Pulmonary artery endothelial cell (primary cell): ENCODE results near the gene DAPK2. TPM values are rescaled to one million over a fixed set of nuclear protein-coding genes. Genes with fewer than 3 reads are reported as not detected.

Experiments
- DNase-seq: peaks from one replicate; pipeline ENCODE4 v3.0.0-alpha.2; 2011; ENCODE audit warnings: low read depth, low spot score
- total RNA-seq: library from RNA; depleted of rRNA; stranded (reverse); fragments of >200 nt; gene quantifications from 2 replicates; pipeline ENCODE4 v1.2.3, GENCODE V29; 2014

Gene DAPK2
- total RNA-seq, 1 donor from 2014 or later, result 5.3 TPM

- DNase-seq, result no peak
Measured at GRCh38 chr15:64024172-64025050, 21.9 kb downstream of the DAPK2 start.

GRCh38 chr15:64023220-64023619, 23.1 kb downstream of the DAPK2 start:
- DNase-seq, result no peak

- no peak for DNase-seq
Measured at GRCh38 chr15:64022571-64022970, 23.7 kb downstream of the DAPK2 start.

GRCh38 chr15:64019764-64020163, 26.5 kb downstream of the DAPK2 start:
- DNase-seq, result no peak

- DNase-seq, result no peak
Measured at GRCh38 chr15:64017591-64018163, 28.6 kb downstream of the DAPK2 start.

DNA sequence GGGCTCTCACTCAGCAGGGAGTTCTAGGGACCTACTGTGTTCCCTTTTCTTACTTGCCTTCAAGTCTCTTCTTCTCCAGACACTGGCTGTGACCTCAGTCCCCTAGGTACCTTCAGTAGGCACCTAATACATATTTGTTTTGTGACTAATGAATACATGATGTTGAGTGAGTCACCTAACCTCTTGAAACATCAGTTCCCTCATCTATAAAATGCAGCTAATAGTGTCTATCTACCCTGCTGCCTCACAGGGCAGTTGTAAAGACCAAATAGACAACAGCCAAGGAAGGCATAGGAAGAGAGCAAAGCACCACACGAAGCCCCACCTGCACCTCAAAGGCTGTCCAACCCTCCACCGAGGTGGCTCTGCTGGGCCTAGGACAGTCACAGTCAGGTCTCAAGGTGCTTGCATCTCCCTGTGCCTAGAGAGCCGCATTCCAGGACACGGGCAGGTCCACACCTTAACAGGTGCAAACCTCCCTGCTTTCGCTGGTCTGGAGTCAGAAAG, 29.1 kb downstream of the DAPK2 start:
- DNase-seq, result no peak

GRCh38 chr15:64016257-64016656, 30.0 kb downstream of the DAPK2 start:
- no peak for DNase-seq

DNA sequence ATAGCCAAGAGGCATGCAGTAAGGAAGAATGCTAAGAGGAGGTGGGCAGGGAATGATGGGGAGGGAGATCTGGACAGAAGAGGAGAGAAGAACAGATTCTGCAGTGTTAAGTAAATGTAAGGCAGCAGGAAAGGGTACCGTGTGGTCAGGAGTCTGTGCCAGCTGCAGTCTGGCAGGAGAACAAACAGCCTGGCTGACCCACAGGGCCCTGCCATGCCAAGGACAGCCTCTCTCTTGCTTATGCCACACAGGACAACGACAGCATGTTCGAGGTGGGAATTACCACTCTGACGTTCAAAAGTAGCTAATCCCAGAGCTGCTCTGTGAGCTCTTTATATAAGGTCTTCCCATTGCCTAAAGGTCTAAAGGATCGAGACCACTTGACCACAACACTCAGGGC, 31.3 kb downstream of the DAPK2 start:
- DNase-seq, result no peak

- no peak for DNase-seq
Measured at GRCh38 chr15:64013179-64014062, 32.9 kb downstream of the DAPK2 start.

DNA sequence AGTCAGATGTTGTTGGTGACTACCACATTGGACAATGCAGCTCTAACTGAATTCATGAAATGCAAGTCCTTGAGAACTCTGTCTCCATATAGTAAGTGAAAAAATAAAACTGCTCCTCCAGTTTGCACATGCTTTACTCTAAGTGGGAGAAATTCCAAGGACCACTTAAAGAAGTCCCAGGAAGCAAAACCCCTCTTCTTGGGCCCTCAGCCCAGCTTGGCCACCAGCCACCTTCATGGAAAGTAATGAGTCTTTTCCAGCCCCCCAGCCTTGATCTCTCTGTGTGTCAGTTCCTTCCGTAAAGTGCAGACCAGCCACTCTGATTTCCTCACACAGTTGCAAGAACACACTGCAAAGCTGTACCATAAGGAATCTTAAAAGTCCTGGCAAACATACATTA, 34.5 kb downstream of the DAPK2 start:
- DNase-seq, result no peak

DNA sequence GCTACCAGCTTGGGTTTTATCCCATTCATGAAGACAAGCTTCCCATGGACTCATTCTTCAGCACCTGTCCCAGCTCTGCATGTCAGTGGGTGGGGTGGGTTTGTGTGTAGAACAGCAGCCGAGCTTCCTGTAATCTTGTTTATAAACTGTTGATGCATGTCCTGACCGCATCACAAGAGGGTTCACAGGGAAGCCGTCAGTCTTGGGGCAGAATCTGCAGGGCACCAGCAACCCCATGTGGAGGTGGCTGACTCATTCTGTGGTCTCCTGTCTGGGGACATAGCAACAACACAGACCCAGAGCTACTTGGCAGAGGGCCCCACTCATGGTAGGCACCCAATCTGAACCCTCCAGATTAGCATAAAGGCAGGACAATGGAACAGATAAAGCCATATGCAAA, 35.6 kb downstream of the DAPK2 start:
- no peak for DNase-seq

DNA sequence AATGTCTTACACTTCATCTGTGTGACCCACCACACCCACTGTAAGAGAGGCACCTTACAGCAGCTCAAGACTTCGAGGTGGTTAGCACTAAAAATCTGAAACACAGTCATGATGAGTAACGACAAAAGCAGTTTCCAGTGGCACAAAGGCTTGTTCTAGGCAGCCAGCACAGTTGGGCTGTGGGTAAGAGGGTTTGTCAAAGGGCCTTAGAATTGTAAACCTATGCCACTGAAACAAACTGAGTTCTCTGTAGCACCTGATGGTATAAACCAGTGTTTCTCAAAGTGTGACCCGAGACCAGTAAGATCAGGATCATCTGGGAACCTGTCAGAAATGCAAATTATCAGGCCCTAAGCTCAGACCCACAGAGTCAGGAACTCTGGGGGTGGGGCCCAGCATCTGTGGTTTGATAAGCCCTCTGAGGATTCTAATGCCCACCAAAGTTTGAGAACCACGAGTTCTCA, 36.5 kb downstream of the DAPK2 start:
- no peak for DNase-seq

GRCh38 chr15:64009241-64009640, 37.0 kb downstream of the DAPK2 start:
- no peak for DNase-seq

DNA sequence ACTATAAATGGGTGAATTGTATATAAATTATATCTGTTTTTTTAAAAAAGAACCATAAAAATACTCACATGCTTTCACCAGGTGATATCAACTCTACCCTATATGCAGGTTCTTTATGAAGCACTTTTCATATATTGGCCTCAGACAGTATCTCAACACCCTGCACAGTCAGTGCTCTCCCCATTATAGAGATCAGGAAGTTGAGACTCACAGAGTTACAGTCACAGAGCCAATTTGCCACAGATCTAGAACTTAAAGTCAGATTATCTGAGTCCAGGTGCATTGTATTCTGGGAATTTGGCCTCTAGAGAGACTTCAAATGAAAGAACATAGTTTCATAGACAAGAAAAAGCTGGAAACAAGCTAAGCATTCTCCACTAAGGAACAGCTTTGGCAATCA, 38.1 kb downstream of the DAPK2 start:
- no peak for DNase-seq

- DNase-seq, result no peak
Measured at GRCh38 chr15:64006642-64007041, 39.6 kb downstream of the DAPK2 start.

DNA sequence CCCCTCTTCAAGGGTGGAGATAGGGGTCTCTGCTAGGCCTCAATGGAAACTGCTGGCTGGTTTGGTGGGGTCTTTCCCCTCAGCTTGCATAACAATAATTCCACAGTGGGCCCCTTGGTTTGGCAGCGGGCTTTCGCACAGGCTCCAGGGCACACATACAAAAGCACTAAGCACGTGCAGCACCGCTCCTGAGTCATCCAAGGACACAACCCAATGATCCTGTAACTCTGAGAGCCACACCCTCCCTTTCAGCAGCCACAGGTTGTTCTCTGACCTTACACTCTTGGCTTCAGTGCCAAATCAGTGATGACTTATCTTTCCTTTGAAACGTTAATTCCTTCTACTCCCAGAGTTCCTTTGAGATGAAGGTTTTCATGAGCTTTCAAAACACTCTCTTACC, 41.7 kb downstream of the DAPK2 start:
- DNase-seq, result no peak

- DNase-seq, result no peak
Measured at GRCh38 chr15:64004056-64004455, 42.2 kb downstream of the DAPK2 start.

GRCh38 chr15:64003182-64003581, 43.1 kb downstream of the DAPK2 start:
- no peak for DNase-seq

GRCh38 chr15:64001148-64001547, 45.1 kb downstream of the DAPK2 start:
- no peak for DNase-seq

DNA sequence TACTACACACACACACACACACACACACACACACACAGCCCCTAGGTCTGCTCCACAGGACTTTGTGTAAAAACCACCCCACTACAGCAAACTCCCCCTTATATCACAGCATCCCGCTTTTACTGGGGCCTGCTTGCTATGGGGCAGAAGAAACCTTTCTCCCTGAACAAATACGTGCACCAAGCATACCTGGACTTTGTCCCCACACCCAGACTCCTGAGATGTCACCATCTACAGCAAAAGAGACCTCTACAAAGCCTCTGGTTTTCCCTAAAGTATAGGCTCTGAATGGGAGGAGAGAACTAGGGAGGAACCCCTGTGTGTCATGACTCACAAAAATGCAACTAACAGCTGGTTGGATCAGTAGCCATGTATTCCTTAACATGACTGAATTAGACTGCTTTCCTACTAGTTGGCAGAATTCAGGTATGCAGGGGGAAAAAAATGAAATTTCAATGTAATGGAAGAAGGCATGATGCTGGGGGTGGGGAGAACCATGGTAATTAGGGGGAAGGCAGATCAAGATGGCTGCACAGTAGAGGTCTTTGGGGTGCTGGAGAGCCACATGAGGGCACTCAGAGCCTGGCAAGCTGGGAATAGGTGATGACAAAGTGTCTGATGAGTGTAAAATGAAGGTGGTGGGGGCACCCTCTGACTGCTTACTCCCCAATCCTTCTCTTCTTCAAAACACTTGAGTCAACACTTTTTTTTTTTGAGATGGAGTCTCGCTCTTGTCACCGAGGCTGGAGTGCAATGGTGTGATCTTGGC, 45.9 kb downstream of the DAPK2 start:
- no peak for DNase-seq

- no peak for DNase-seq
Measured at GRCh38 chr15:63999177-63999576, 47.1 kb downstream of the DAPK2 start.
